ENCODE results near the gene CGB7. TPM values are rescaled to one million over a fixed set of nuclear protein-coding genes. Genes with fewer than 3 reads are reported as not detected.

Gene CGB7
- not detected in 2 replicates for total RNA-seq

- H3K4me3 Mint-ChIP-seq: peak within 1 kb of the TSS; percentile 73
- H3K9me3 Mint-ChIP-seq: no peaks in the 10 kb centered on the region
- no peak within 1 kb of the TSS for H3K27ac Mint-ChIP-seq
- H3K4me1 Mint-ChIP-seq (ENCODE audit: low read depth): peaks cover 18% of the 10 kb centered on the region
- no peaks in the 10 kb centered on the region for H3K36me3 Mint-ChIP-seq (ENCODE audit: low read depth)
- peaks cover 44% of the 10 kb centered on the region for H3K27me3 Mint-ChIP-seq (ENCODE audit: insufficient read depth)
- no peak for DNase-seq (ENCODE audit: low spot score)
- intact Hi-C loops (cut with micrococcal nuclease): loop anchor here (2.0 kb wide), 1 partner anchor 39 kb away; no protein-coding TSS in a partner anchor
These were observed at the start of gene CGB7 for GRCh38 chr19:49057636-49058234. Gene CGB7 (minus strand): TSS chr19:49057749. CDS start chr19:49055375, 2,374 bp downstream.

GRCh38 chr19:49106648-49107135 lies 49.1 kb upstream of the CGB7 start:
- no peak overlapping the region for H3K4me3 Mint-ChIP-seq
- no peak overlapping the region for H3K27ac Mint-ChIP-seq
- peaks cover 6% of the 10 kb centered on the region for H3K4me1 Mint-ChIP-seq (ENCODE audit: low read depth)
- intact Hi-C loops (cut with micrococcal nuclease): no loop called here
- no peaks in the 10 kb centered on the region for H3K27me3 Mint-ChIP-seq (ENCODE audit: insufficient read depth)
- peaks cover 28% of the 10 kb centered on the region for H3K36me3 Mint-ChIP-seq (ENCODE audit: low read depth)
- DNase-seq (ENCODE audit: low spot score): peak; percentile 48
- no peaks in the 10 kb centered on the region for H3K9me3 Mint-ChIP-seq

- Mint-ChIP-seq H3K4me1 (ENCODE audit: low read depth) (peaks cover 6% of the 10 kb centered on the region), H3K9me3 (no peaks in the 10 kb centered on the region), H3K27ac (no peak overlapping the region), H3K27me3 (ENCODE audit: insufficient read depth) (no peaks in the 10 kb centered on the region), H3K36me3 (ENCODE audit: low read depth) (peaks cover 41% of the 10 kb centered on the region), H3K4me3 (no peak overlapping the region)
- no peak for DNase-seq (ENCODE audit: low spot score)
- intact Hi-C loops (cut with micrococcal nuclease): no loop called here
These were observed 46.8 kb upstream of the CGB7 start for GRCh38 chr19:49104229-49104864.

DNA sequence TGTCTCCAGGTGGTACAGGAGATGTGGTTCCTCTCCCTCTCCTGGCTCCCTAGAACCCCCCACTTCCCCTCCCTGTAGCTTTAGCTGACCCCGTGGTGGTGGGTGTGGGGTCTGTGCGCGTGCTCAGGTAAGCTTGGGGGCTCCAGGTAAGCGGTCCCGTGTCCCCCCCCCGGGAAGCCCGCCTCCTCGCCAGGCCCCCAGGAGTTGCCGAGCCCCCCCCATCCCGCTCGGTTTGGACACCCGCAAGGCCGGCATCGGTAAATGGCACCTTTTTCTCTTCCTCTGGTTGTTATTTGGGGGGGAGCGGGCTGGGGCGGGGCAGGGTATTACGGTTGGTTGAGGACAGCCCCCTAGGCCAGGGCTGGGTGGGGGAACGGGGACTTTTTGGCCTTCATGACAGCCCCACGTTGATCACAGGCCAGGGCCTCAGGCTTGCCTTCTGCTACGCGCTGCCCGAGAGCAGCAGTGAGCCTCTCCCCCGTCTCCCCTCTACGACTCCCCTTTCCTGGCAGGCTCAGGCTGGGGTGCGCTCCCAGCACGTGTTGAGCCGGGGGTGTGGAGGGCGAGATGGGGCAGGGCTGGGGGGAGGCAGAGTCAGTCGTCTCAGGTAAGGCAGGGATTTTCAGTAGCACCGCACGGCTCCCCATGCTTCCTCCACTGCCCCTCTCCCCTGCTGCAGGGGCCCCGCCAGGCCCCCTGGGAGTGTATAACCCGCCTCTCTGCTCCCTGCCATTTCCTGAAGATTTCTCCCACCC lies 46.0 kb upstream of the CGB7 start:
- peaks cover 39% of the 10 kb centered on the region for H3K36me3 Mint-ChIP-seq (ENCODE audit: low read depth)
- intact Hi-C loops (cut with micrococcal nuclease): no loop called here

DNA sequence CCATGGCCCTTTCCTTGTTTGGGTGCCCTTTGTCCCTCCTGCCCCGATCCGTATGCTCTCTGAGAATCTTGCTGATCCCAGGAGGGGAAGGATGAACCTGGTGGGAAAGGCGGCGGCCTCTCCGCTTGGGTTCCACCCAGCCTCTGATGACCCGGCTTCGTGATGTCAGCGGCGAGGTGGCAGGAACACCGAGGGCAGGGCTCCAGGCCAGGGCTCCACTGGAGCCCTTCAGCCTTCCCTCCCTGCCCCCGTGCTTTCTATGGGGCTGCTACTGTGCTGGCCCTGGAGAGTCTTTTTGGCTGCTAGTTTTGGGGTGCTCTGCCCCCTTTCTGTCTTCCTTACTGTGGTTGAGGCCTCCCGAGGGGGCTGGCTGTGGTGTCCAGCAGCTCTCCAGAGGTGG lies 44.8 kb upstream of the CGB7 start:
- intact Hi-C loops (cut with micrococcal nuclease): no loop called here
- no peak overlapping the region for H3K27ac Mint-ChIP-seq
- H3K4me3 Mint-ChIP-seq: no peak overlapping the region
- H3K27me3 Mint-ChIP-seq (ENCODE audit: insufficient read depth): no peaks in the 10 kb centered on the region
- no peaks in the 10 kb centered on the region for H3K9me3 Mint-ChIP-seq
- H3K36me3 Mint-ChIP-seq (ENCODE audit: low read depth): peaks cover 42% of the 10 kb centered on the region
- no peak for DNase-seq (ENCODE audit: low spot score)
- H3K4me1 Mint-ChIP-seq (ENCODE audit: low read depth): peaks cover 12% of the 10 kb centered on the region

More for the DNA sequence above, 46.0 kb upstream of the CGB7 start:
- Mint-ChIP-seq H3K4me1 (ENCODE audit: low read depth) (peaks cover 6% of the 10 kb centered on the region), H3K9me3 (no peaks in the 10 kb centered on the region), H3K27ac (no peak overlapping the region), H3K4me3 (no peak overlapping the region), H3K27me3 (ENCODE audit: insufficient read depth) (no peaks in the 10 kb centered on the region)
- DNase-seq (ENCODE audit: low spot score): no peak

DNA sequence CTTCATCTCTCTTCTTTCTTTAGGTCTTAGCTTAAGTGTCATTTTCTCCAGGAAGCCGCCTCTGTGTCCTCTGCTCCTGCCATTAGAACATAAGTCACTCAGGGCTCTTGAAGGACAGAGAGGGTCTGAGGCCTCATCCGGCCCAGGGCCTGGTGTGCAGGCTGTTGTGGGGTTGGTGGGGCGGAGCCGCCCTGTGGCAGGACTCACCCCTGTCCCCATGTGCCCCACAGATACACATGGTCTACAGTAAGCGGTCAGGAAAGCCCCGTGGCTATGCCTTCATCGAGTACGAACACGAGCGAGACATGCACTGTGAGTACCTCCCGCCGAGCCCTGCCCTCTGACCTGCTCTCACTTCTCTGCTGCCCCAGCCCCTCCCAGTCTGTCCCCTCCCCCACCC lies 43.6 kb upstream of the CGB7 start:
- H3K4me1 Mint-ChIP-seq (ENCODE audit: low read depth): peaks cover 6% of the 10 kb centered on the region
- H3K4me3 Mint-ChIP-seq: no peak overlapping the region
- no peaks in the 10 kb centered on the region for H3K9me3 Mint-ChIP-seq
- intact Hi-C loops (cut with micrococcal nuclease): no loop called here
- H3K27me3 Mint-ChIP-seq (ENCODE audit: insufficient read depth): no peaks in the 10 kb centered on the region
- no peak for DNase-seq (ENCODE audit: low spot score)
- peaks cover 37% of the 10 kb centered on the region for H3K36me3 Mint-ChIP-seq (ENCODE audit: low read depth)
- H3K27ac Mint-ChIP-seq: no peak overlapping the region

DNA sequence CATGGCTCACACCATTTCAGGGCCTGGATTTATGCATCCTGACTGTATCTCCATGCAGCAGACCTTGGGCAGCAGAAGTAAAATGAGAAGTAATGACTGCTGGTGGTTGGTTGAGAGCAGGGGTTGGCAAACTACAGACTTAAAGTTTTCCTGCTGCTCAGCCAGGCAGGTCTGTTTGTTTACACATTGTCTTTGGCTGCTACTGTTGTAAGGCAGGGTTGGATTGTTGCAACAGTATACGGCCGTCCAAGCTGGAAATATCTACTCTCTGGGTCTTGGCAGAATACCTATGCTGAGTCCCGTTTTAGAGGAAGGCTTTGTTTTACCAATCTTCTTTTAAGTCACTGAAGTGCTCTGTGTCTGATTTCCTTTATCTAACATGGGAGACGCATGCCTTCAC lies 41.2 kb upstream of the CGB7 start:
- no peaks in the 10 kb centered on the region for H3K27me3 Mint-ChIP-seq (ENCODE audit: insufficient read depth)

DNA sequence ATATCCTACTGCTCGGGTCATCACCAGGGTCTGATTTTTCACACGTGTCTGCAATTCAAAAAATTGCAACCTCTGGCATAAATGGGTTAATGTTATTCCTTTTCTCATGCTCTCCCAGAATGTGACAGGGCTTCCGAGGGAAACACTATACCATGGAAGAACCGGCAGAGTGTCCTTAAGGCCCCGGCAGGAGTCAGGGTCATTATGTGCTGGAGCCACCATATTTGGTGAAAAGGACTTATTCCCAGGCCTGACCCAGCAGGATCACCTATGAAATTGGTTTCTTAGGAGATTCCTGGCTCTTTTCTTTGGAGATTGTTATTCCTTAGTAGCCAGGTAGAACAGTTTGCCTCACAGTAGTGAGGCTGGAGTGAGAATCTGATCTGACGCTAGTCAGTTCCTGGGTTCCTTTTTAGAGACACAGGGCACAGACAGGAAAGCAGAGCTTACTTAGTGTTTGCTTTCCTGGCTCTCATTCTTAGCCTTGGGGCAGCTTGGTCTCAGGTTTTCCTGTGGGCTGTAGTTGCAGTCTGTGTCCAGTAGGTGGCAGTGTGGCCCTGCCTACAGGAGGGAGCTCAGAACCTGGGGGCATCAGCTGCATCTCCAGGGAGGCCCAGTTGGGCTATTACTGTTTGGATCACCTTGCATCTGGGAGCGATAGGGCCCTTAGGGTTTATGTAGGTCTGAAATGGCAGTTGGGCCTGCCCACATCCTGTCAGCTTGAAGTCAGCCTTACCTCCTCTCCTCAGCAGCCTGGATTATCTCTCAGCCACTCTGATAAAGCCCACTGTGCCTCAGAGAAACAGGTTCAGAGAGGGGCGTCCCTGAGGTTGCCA lies 40.1 kb upstream of the CGB7 start:
- intact Hi-C loops (cut with micrococcal nuclease): loop anchor here (1.0 kb wide), 4 partner anchors 12 to 102 kb away; partner anchors contain the start of genes C19orf73, PPFIA3 and SNRNP70
- H3K36me3 Mint-ChIP-seq (ENCODE audit: low read depth): peaks cover 45% of the 10 kb centered on the region
- no peak overlapping the region for H3K27ac Mint-ChIP-seq

More for the DNA sequence above, 41.2 kb upstream of the CGB7 start:
- intact Hi-C loops (cut with micrococcal nuclease): no loop called here
- DNase-seq (ENCODE audit: low spot score): no peak
- Mint-ChIP-seq H3K9me3 (no peaks in the 10 kb centered on the region), H3K4me3 (no peak overlapping the region), H3K4me1 (ENCODE audit: low read depth) (peaks cover 15% of the 10 kb centered on the region), H3K36me3 (ENCODE audit: low read depth) (peaks cover 43% of the 10 kb centered on the region), H3K27ac (no peak overlapping the region)

DNA sequence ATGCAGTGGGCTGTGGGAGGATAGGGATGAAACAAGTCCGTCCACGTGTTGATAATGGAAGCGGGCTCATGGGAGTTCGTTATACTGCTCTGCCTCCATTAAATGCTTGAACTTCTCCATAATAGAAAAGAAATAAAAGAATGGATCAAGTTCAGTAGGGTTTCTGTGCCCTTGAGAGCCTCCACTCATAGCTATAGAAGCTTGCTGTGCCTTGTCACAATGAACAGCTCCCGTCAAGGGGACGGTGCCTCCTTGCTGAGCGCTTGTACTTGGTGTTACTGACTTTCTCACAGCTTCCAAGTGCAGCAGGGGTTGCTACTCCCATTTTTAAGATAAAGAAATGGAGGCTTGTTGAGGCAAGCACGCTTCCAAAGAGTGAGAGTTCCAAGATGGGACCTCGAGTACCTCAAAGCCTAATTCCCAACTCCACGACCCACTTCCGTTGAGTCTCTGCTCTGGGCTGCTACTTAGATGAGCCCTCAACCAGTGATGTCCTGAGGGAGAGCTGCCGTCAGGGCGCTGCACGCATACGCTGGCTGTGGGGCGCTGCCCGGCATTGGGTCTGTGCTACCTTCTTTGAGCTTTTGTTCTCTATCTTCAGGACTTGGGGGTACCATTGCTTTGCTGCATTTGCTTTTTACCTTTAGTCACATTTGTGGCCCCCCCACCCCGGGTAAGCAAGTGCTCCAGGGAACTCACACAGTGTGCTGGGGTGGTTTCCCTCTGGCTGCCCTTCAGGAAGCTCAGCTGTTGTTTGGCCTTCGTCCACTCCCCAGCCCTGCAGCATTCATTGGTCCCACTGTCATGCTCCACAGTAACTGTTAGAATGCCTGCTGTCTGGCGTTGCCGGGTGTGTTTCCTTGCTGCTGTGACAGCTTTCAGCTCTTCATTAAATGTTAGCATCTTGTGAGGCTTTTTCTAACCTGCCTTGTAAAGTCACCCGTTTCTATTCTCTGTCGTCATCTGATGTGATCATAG lies 37.2 kb upstream of the CGB7 start:
- H3K27ac Mint-ChIP-seq: no peak overlapping the region
- H3K4me3 Mint-ChIP-seq: no peak overlapping the region
- H3K36me3 Mint-ChIP-seq (ENCODE audit: low read depth): peaks cover 56% of the 10 kb centered on the region
- peaks cover 37% of the 10 kb centered on the region for H3K4me1 Mint-ChIP-seq (ENCODE audit: low read depth)
- H3K27me3 Mint-ChIP-seq (ENCODE audit: insufficient read depth): no peaks in the 10 kb centered on the region
- DNase-seq (ENCODE audit: low spot score): no peak
- no peaks in the 10 kb centered on the region for H3K9me3 Mint-ChIP-seq
- intact Hi-C loops (cut with micrococcal nuclease): no loop called here

More for the DNA sequence above, 40.1 kb upstream of the CGB7 start:
- no peak overlapping the region for H3K4me3 Mint-ChIP-seq
- H3K4me1 Mint-ChIP-seq (ENCODE audit: low read depth): peaks cover 15% of the 10 kb centered on the region
- H3K27me3 Mint-ChIP-seq (ENCODE audit: insufficient read depth): no peaks in the 10 kb centered on the region
- peak; percentile 68 for DNase-seq (ENCODE audit: low spot score)
- no peaks in the 10 kb centered on the region for H3K9me3 Mint-ChIP-seq

DNA sequence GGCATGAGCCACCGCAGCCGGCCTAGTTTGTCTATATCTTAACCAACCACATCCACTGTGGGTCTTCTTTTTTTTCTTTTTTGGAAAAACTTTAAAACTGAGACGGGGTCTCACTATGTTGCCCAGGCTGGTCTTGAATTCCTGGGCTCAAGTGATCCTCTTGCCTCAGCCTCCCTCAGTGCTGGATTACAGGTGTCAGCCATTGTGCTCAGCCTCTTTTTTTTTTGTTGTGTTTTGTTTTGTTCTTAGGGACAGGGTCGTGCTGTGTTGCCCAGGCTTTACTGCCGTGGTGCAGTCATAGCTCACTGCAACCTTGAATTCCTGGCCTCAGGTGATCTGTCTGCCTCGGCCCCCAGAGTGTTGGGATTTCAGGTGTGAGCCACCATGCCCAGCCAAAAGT lies 35.1 kb upstream of the CGB7 start:
- Mint-ChIP-seq H3K9me3 (no peaks in the 10 kb centered on the region), H3K36me3 (ENCODE audit: low read depth) (peaks cover 49% of the 10 kb centered on the region), H3K27ac (no peak overlapping the region), H3K27me3 (ENCODE audit: insufficient read depth) (no peaks in the 10 kb centered on the region), H3K4me3 (no peak overlapping the region), H3K4me1 (ENCODE audit: low read depth) (peaks cover 31% of the 10 kb centered on the region)
- no peak for DNase-seq (ENCODE audit: low spot score)
- intact Hi-C loops (cut with micrococcal nuclease): no loop called here

DNA sequence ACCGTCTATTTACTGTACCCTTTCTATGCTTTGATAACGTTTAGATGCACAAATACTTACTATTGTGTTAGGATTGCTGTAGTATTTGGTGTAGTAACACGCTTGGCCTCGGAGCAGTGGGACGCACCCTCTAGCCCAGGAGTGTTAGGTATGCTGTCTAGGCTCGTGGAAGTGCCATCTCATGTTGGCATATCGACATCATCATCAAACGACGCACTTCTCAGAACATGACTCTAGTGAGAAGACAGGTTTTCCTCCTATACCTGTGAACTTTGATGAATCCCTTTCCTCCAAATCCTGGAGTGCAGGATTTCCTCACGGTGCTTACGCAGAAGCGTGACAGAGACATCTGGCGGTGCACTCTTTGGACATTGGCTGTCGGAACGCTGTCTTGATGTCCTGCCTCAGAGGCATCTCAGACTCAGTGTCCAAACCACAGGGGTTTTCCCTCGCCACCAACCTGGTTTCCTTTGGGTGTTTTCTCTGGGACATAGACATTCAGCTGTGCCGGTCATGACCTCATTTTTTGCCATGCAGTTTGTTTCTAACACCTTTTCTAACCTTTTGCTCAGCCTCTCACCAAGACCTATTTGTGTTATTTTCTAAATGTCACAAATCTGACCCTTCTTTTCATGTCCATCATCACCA lies 34.0 kb upstream of the CGB7 start:
- H3K27ac Mint-ChIP-seq: peak overlapping the region; percentile 53
- intact Hi-C loops (cut with micrococcal nuclease): no loop called here
- H3K36me3 Mint-ChIP-seq (ENCODE audit: low read depth): peaks cover 51% of the 10 kb centered on the region
- peaks cover 40% of the 10 kb centered on the region for H3K4me1 Mint-ChIP-seq (ENCODE audit: low read depth)
- H3K27me3 Mint-ChIP-seq (ENCODE audit: insufficient read depth): no peaks in the 10 kb centered on the region
- DNase-seq (ENCODE audit: low spot score): no peak
- H3K4me3 Mint-ChIP-seq: no peak overlapping the region
- no peaks in the 10 kb centered on the region for H3K9me3 Mint-ChIP-seq
